K562 (cell line): ENCODE measurements around the gene HPCAL1. TPM values are rescaled to one million over a fixed set of nuclear protein-coding genes. Genes with fewer than 3 reads are reported as not detected.

ENCODE experiments used
- ATAC-seq: fragments of 200-7000 bp; cut with Tn5 transposase; 3 replicates; pipeline ENCODE4 v1.9.1; 2020; ENCODE audit warnings: moderate library complexity
- BruUV-seq: library from RNA; stranded (reverse); fragments of 400-500 nt; replicated peaks from 2 replicates; lab custom pipeline; 2021; lab: Mats Ljungman, UMichigan
- CTCF ChIA-PET: fragments of 300-600 bp; formaldehyde crosslinking; extraction: SDS; loops from one replicate; lab custom pipeline; 2021; ENCODE audit warnings: low intra/inter-chr PET ratio; lab: Yijun Ruan, JAX
- POLR2A ChIA-PET: fragments of 300-600, 350-650 bp; sonication (Branson Sonifier 250); formaldehyde crosslinking; extraction: SDS; loops from one replicate; lab custom pipeline; 2021; ENCODE audit warnings: antibody characterized with exemption, inconsistent platforms; lab: Yijun Ruan, JAX
- DNase-seq, 4 experiments: peaks; one replicate each; pipeline versions ENCODE4 v3.0.0 to v3.0.0-alpha.2; 2011 to 2018; ENCODE audit warnings: low spot score in 3 of 4, mixed read lengths in 3 of 4; ENCODE audit errors: extremely low read depth in 1 of 4
- FAIRE-seq: peaks from 2 replicates; lab custom pipeline; 2011; peaks lifted over from hg19 to GRCh38; lab: Jason Lieb, UNC
- H2AFZ ChIP-seq: 2 replicates; pipeline ENCODE4 v1.6.0; 2011; ENCODE audit warnings: low read depth, low read length, control low read depth, inconsistent platforms
- H3K27ac ChIP-seq: fragments of 200-600 bp; 3 replicates; pipeline ENCODE4 v1.8.0; 2011; ENCODE audit warnings: low read depth, mild to moderate bottlenecking, control low read depth, inconsistent platforms, low read length, moderate library complexity, mixed read lengths; ENCODE audit errors: extremely low read depth
- H3K27me3 ChIP-seq, 2 experiments: fragments of 300-600 bp in 1 of 2; 2 replicates in 1 of 2; 3 replicates in 1 of 2; pipeline versions ENCODE4 v1.6.0 to v1.8.0; 2011; ENCODE audit warnings: inconsistent platforms in 2 of 2, low read length in 2 of 2, mild to moderate bottlenecking in 1 of 2, mixed read lengths in 1 of 2, moderate library complexity in 1 of 2; ENCODE audit not compliant: control insufficient read depth in 2 of 2, insufficient read depth in 2 of 2
- H3K36me3 ChIP-seq: fragments of 300-600 bp; 3 replicates; pipeline ENCODE4 v1.8.0; 2011; ENCODE audit warnings: mild to moderate bottlenecking, low read length, inconsistent platforms; ENCODE audit not compliant: control insufficient read depth, insufficient read depth
- H3K4me1 ChIP-seq, 2 experiments: fragments of 200-600 bp in 1 of 2; replicated peaks in 1 of 2; 2 replicates in 1 of 2; 3 replicates in 1 of 2; pipeline versions ENCODE4 v1.5.1 to v1.8.0; 2011; ENCODE audit warnings: inconsistent platforms in 2 of 2, low read length in 2 of 2, mild to moderate bottlenecking in 1 of 2, mixed read lengths in 1 of 2, moderate library complexity in 1 of 2; ENCODE audit not compliant: control insufficient read depth in 2 of 2, insufficient read depth in 2 of 2
- H3K4me2 ChIP-seq: 2 replicates; pipeline ENCODE4 v1.6.1; 2011; ENCODE audit warnings: low read length, control low read depth, inconsistent platforms, mixed read lengths; ENCODE audit not compliant: insufficient read depth
- H3K4me3 ChIP-seq: fragments of 200-600 bp; sonication (generic), shearing (Covaris generic); 2 replicates; pipeline ENCODE4 v1.5.1; 2016; ENCODE audit warnings: control low read depth, inconsistent platforms
- H3K79me2 ChIP-seq: fragments of 200-600 bp; 3 replicates; pipeline ENCODE4 v1.8.0; 2011; ENCODE audit warnings: low read length, inconsistent platforms; ENCODE audit not compliant: control insufficient read depth, insufficient read depth
- H3K9ac ChIP-seq, 2 experiments: 2 replicates each; pipeline versions ENCODE4 v1.6.0 to v1.6.1; 2011; ENCODE audit warnings: low read depth in 2 of 2, low read length in 2 of 2, control low read depth in 1 of 2, inconsistent platforms in 1 of 2, mild to moderate bottlenecking in 1 of 2, mixed read lengths in 1 of 2; ENCODE audit not compliant: insufficient read depth in 1 of 2
- H3K9me1 ChIP-seq: one replicate; pipeline ENCODE4 v1.6.0; 2011; ENCODE audit warnings: inconsistent platforms, mild to moderate bottlenecking, low read length, moderate library complexity; ENCODE audit not compliant: control insufficient read depth, insufficient read depth
- H3K9me3 ChIP-seq: replicated peaks from 2 replicates; pipeline ENCODE4 v1.5.1; 2011; ENCODE audit warnings: low read depth, low read length, inconsistent platforms; ENCODE audit not compliant: control insufficient read depth, insufficient read depth
- H4K20me1 ChIP-seq: replicated peaks from 2 replicates; pipeline ENCODE4 v1.6.1; 2011; ENCODE audit warnings: low read length, inconsistent platforms, mixed read lengths; ENCODE audit not compliant: control insufficient read depth, insufficient read depth
- BCOR ChIP-seq: fragments of 450-650 bp; IDR thresholded peaks from 2 replicates; pipeline ENCODE4 v1.6.1; 2016
- CHD1 ChIP-seq: fragments of 200-600 bp; sonication (generic); IDR thresholded peaks from one replicate; pipeline ENCODE4 v1.6.1; 2012; ENCODE audit warnings: mild to moderate bottlenecking, moderate library complexity, low read length, inconsistent platforms
- EP300 ChIP-seq: IDR thresholded peaks from 2 replicates; pipeline ENCODE4 v1.6.1; 2012; ENCODE audit warnings: low read length, improper control_type of control experiment
- FOXA3 ChIP-seq, 2 experiments: fragments of 450-650 bp in 1 of 2; sonication (generic) in 1 of 2; formaldehyde crosslinking; IDR thresholded peaks in 1 of 2; conservative IDR thresholded peaks in 1 of 2; 2 replicates each; pipeline versions ENCODE4 v1.4.0 to v1.8.0; 2020 to 2022; ENCODE audit warnings: mild to moderate bottlenecking in 2 of 2, missing genetic modification reagents in 1 of 2
- GABPB1 ChIP-seq: sonication (generic); formaldehyde crosslinking; IDR thresholded peaks from 2 replicates; pipeline ENCODE4 v1.8.0; 2022; ENCODE audit warnings: mild to moderate bottlenecking, missing genetic modification reagents
- HDAC3 ChIP-seq: fragments of 450-650 bp; IDR thresholded peaks from 2 replicates; pipeline ENCODE4 v1.6.1; 2018; ENCODE audit warnings: borderline replicate concordance, mild to moderate bottlenecking, moderate library complexity; ENCODE audit not compliant: partially characterized antibody
- SAFB ChIP-seq: fragments of 200-400 bp; formaldehyde crosslinking; IDR thresholded peaks from 2 replicates; pipeline ENCODE4 v1.6.1; 2017; ENCODE audit warnings: low read depth, low read length, borderline replicate concordance
- SMARCB1 ChIP-seq: IDR thresholded peaks from 2 replicates; pipeline ENCODE4 v1.6.1; 2011; ENCODE audit warnings: improper control_type of control experiment, low read depth; ENCODE audit not compliant: insufficient read length
- ZFP30 ChIP-seq: fragments of 250-450 bp; sonication (Bioruptor Pico); IDR thresholded peaks from 2 replicates; pipeline ENCODE4 v1.8.0; 2022; ENCODE audit warnings: moderate library complexity, mild to moderate bottlenecking, inconsistent platforms, borderline replicate concordance
- ZNF263 ChIP-seq: sonication (generic); formaldehyde crosslinking; IDR thresholded peaks from 2 replicates; pipeline ENCODE4 v1.8.0; 2022; ENCODE audit warnings: mild to moderate bottlenecking, missing genetic modification reagents, borderline replicate concordance
- ZNF408 ChIP-seq: fragments of 250-450 bp; sonication (Bioruptor Pico); IDR thresholded peaks from 2 replicates; pipeline ENCODE4 v1.4.0; 2020; ENCODE audit warnings: low read depth, mild to moderate bottlenecking, moderate library complexity
- WGBS: fragments of 100-300 bp; shearing (Covaris generic); methylation state at CpG from one replicate; pipeline ENCODE4 v1.1.6; 2016; ENCODE audit warnings: low coverage, mixed read lengths; ENCODE audit not compliant: insufficient coverage; ENCODE audit errors: missing lambda C conversion rate; 5-methylcytosine and 5-hydroxymethylcytosine counted together
- in situ Hi-C: fragments of 300-500 bp; cut with MboI; formaldehyde crosslinking; loops from 4 replicates; pipeline ENCODE4 v1.15.0; 2018; ENCODE audit warnings: inconsistent platforms, mixed read lengths
- intact Hi-C: fragments of 100-400 bp; cut with micrococcal nuclease; formaldehyde crosslinking; loops from 2 replicates; pipeline ENCODE4 v1.14.2; 2022
- polyA plus RNA-seq, 8 experiments: library from polyadenylated mRNA; depleted of rRNA in 4 of 8; stranded (reverse) in 5 of 8; unstranded in 3 of 8; fragments of >200 nt; fragmentation: Nextera tagmentation in 2 of 8; fragmentation: Illumina TruSeq in 1 of 8; extraction: Ambion mirVana in 2 of 8; extraction: Trizol in 1 of 8; gene quantifications; 2 replicates each; pipeline versions ENCODE4 v1.2.1 to v1.2.3, GENCODE V29; 2011 to 2014; ENCODE audit warnings: inconsistent platforms in 1 of 8, missing spikeins in 1 of 8
- total RNA-seq, 7 experiments: library from RNA; depleted of rRNA in 6 of 7; stranded (reverse); fragments of >200 nt in 6 of 7; fragmentation: Illumina TruSeq in 2 of 7; extraction: Trizol in 2 of 7; gene quantifications; 2 replicates each; pipeline versions ENCODE4 v1.2.1 to v1.2.3, GENCODE V29; 2011 to 2021; ENCODE audit warnings: low replicate concordance in 1 of 7
- TF ChIP-seq, protein P1 (sequence below), 2 experiments: fragments of 450-650 bp in 1 of 2; sonication (generic) in 1 of 2; formaldehyde crosslinking; conservative IDR thresholded peaks; 2 replicates each; pipeline versions ENCODE4 v1.4.0 to v1.8.1; 2020 to 2022; ENCODE audit warnings: mild to moderate bottlenecking in 1 of 2, missing genetic modification reagents in 1 of 2
- TF ChIP-seq, protein P2 (sequence below): sonication (generic); formaldehyde crosslinking; IDR thresholded peaks from 2 replicates; pipeline ENCODE4 v1.9.0; 2022; ENCODE audit warnings: mild to moderate bottlenecking, missing genetic modification reagents
- TF ChIP-seq, protein P3 (sequence below): fragments of 450-650 bp; IDR thresholded peaks from 2 replicates; pipeline ENCODE4 v1.6.1; 2016
- TF ChIP-seq, protein P4 (sequence below): sonication (generic); formaldehyde crosslinking; IDR thresholded peaks from 2 replicates; pipeline ENCODE4 v1.9.0; 2022; ENCODE audit warnings: mild to moderate bottlenecking, missing genetic modification reagents
- TF ChIP-seq, protein P5 (sequence below): IDR thresholded peaks from 2 replicates; pipeline ENCODE4 v1.6.1; 2012; ENCODE audit warnings: low read depth, low read length, improper control_type of control experiment, borderline replicate concordance

Gene HPCAL1
- total and polyA plus RNA-seq, 9 of the 15 experiments (the other 6 are each of a cell fraction or from before 2014, with no cell fraction given): 2.7 to 65.5 (median 23.9) TPM

DNA sequence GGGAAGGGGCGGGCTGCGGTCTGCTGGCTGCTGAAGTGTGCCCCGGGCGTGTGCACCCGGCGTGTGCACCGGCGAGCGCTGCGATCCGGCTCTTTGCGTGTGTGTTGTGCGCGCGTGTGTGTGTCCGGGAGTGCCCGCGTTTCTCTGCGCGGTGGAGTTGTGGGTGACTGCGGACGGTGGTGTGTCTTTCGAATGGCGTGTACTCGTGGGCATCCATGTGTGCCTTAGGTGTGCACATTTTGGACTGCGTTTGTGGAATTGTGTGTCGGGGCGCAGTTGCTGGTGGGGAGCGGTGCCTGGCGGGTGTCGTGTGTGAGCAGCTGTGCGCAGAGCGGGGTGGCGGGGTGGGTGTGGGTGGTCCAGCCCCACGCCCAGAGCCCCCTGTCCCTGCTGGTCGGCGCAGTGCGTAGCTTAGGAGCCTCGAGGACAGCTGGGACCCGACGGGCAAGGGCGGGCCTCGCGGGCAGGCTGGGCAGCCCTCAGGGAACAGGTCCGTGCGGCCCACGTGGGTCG, 533 bp downstream of the HPCAL1 start:
- peak in 2 of 4 experiments; percentile 57 to 58 for DNase-seq
- TF ChIP-seq, protein P1, sequence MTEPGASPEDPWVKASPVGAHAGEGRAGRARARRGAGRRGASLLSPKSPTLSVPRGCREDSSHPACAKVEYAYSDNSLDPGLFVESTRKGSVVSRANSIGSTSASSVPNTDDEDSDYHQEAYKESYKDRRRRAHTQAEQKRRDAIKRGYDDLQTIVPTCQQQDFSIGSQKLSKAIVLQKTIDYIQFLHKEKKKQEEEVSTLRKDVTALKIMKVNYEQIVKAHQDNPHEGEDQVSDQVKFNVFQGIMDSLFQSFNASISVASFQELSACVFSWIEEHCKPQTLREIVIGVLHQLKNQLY (CRISPR knock-in tag; conservative IDR thresholded peaks at IDR 0.05): no peak
- no peak for TF ChIP-seq ZNF263 (CRISPR knock-in tag)
- no peak for TF ChIP-seq ZFP30 (CRISPR knock-in tag)
- TF ChIP-seq, protein P2, sequence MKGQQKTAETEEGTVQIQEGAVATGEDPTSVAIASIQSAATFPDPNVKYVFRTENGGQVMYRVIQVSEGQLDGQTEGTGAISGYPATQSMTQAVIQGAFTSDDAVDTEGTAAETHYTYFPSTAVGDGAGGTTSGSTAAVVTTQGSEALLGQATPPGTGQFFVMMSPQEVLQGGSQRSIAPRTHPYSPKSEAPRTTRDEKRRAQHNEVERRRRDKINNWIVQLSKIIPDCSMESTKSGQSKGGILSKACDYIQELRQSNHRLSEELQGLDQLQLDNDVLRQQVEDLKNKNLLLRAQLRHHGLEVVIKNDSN (CRISPR knock-in tag): peak; percentile 7; the same call in 1 of the 2 replicates
- TF ChIP-seq GABPB1 (CRISPR knock-in tag): 0 out of 2 replicates have a peak, but pooled peaks have one; percentile 29
- TF ChIP-seq CHD1: peak; percentile 31
- TF ChIP-seq, protein P3, sequence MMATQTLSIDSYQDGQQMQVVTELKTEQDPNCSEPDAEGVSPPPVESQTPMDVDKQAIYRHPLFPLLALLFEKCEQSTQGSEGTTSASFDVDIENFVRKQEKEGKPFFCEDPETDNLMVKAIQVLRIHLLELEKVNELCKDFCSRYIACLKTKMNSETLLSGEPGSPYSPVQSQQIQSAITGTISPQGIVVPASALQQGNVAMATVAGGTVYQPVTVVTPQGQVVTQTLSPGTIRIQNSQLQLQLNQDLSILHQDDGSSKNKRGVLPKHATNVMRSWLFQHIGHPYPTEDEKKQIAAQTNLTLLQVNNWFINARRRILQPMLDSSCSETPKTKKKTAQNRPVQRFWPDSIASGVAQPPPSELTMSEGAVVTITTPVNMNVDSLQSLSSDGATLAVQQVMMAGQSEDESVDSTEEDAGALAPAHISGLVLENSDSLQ: no peak
- TF ChIP-seq, protein P4, sequence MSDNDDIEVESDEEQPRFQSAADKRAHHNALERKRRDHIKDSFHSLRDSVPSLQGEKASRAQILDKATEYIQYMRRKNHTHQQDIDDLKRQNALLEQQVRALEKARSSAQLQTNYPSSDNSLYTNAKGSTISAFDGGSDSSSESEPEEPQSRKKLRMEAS (CRISPR knock-in tag): peak; percentile 63
- no peak for TF ChIP-seq ZNF408 (CRISPR knock-in tag)
- peak in 1 of 2 experiments; percentile 66; a peak in 1 of 4 replicates for TF ChIP-seq FOXA3 (CRISPR knock-in tag; conservative IDR thresholded peaks at IDR 0.05 in 1 of 2, IDR thresholded peaks at IDR 0.05 in 1 of 2)
- no peak for TF ChIP-seq SMARCB1
- TF ChIP-seq HDAC3: no peak
- peak; percentile 39 for TF ChIP-seq SAFB
- TF ChIP-seq, protein P5, sequence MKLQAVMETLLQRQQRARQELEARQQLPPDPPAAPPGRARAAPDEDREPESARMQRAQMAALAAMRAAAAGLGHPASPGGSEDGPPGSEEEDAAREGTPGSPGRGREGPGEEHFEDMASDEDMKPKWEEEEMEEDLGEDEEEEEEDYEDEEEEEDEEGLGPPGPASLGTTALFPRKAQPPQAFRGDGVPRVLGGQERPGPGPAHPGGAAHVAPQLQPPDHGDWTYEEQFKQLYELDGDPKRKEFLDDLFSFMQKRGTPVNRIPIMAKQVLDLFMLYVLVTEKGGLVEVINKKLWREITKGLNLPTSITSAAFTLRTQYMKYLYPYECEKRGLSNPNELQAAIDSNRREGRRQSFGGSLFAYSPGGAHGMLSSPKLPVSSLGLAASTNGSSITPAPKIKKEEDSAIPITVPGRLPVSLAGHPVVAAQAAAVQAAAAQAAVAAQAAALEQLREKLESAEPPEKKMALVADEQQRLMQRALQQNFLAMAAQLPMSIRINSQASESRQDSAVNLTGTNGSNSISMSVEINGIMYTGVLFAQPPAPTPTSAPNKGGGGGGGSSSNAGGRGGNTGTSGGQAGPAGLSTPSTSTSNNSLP: no peak
- TF ChIP-seq EP300: no peak
- TF ChIP-seq BCOR: 0 out of 2 replicates have a peak, but pooled peaks have one; percentile 8

More for the DNA sequence above, 533 bp downstream of the HPCAL1 start:
- FAIRE-seq (no peak), ATAC-seq (peak; percentile 9)
- H3K4me3 ChIP-seq: peak overlapping the region; percentile 80
- peak overlapping the region; percentile 54; the same call in 2 of the 3 replicates for H3K27ac ChIP-seq
- WGBS: 2% methylated on average over 40 of the region's 48 CpGs
- H3K9me3 ChIP-seq: no peaks in the 10 kb centered on the region
- H2AFZ ChIP-seq: peak overlapping the region; percentile 61
- no peaks in the 10 kb centered on the region for H3K36me3 ChIP-seq
- peaks cover 11% of the 10 kb centered on the region; the same call in 1 of the 2 replicates for H4K20me1 ChIP-seq
- peak overlapping the region; percentile 66 to 99 for H3K9ac ChIP-seq
- intact Hi-C loops: loop anchor here (2.0 to 10.0 kb wide), 3 partner anchors 24 to 181 kb away; partner anchors contain the start of gene RRM2
- peaks cover 55% of the 10 kb centered on the region for H3K79me2 ChIP-seq
- H3K4me1 ChIP-seq: peaks cover 49 to 55% of the 10 kb centered on the region in 2 experiments
- in situ Hi-C loops: no loop called here
- ChIA-PET POLR2A (interaction anchor here (0.6 to 1.3 kb wide), 6 partner anchors 11 to 331 kb away, joined by 3 to 9 read pairs (median 3); no protein-coding TSS in a partner anchor), CTCF (interaction anchor here (2.0 kb wide), 1 partner anchor 106 kb away, joined by 5 read pairs; no protein-coding TSS in a partner anchor)
- H3K4me2 ChIP-seq: peak overlapping the region; percentile 88
- H3K9me1 ChIP-seq: peaks cover 4% of the 10 kb centered on the region
- TSS peak; percentile 29 for BruUV-seq
- no peaks in the 10 kb centered on the region for H3K27me3 ChIP-seq
